Stimulated activated effector memory CD8-positive, alpha-beta T cell treated with anti-CD3 and anti-CD28 coated beads, Interleukin-12 subunit alpha, Interleukin-12 subunit beta, amount 100 ng/mL, for 72 hours (primary cell): ENCODE measurements around the gene CHD5.

Experiments used
- ATAC-seq: fragments of 150-1000 bp; cut with Tn5 transposase; 2 replicates; pipeline ENCODE4 v1.10.0; 2021
- DNase-seq, 2 donors: peaks; one replicate each; pipeline ENCODE4 v3.0.0; 2021 to 2022; ENCODE audit warnings: low spot score in 2 of 2
- H3K27ac Mint-ChIP-seq: one replicate; pipeline ENCODE4 v1.8.0; 2022; ENCODE audit warnings: mild to moderate bottlenecking, mixed read lengths
- H3K36me3 Mint-ChIP-seq: one replicate; pipeline ENCODE4 v1.8.0; 2022; ENCODE audit warnings: mild to moderate bottlenecking, mixed read lengths
- H3K4me1 Mint-ChIP-seq: one replicate; pipeline ENCODE4 v1.8.0; 2022; ENCODE audit warnings: mixed read lengths
- H3K4me3 Mint-ChIP-seq: one replicate; pipeline ENCODE4 v1.8.0; 2022; ENCODE audit warnings: mild to moderate bottlenecking, mixed read lengths
- H3K9me3 Mint-ChIP-seq: one replicate; pipeline ENCODE4 v1.8.0; 2022; ENCODE audit warnings: mixed read lengths

Gene CHD5

DNA sequence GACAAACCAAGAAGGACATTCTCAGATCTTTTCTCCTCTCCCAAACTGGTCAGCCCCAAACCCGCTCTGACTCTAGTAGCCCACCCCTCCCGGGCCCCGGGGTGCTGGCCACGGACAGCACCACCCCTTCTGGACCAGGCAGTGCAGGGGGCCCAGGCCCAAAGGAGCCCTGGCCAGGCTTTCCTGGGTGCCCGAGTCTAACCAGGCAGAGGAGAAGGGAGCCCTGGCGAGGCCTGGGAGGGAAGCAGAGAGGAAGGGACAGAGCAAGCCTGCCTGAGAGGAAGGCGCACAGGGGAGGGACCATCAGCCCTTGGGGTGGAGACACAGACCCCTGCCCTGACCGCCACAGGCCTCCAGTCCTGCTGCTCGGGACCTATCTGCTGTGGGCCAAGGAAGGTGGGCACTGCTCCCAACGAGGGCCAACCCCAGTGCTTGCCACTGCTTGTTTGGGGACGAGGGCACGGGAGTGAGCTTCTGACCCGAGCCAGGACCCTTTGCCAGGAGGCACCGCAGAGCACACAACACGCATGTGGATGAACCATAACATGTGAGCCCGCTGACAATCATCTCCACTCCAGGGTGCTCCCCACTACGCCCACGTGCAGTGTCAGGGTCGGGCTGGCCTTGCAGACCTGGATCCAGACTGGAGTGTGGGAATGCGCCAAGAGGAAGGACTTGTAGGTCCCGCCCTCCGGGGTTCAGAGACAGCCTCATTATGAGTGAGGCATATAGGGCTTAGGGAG is 76.8 kb downstream of the CHD5 start:
- H3K4me3 Mint-ChIP-seq, result no peak overlapping the region
- H3K9me3 Mint-ChIP-seq, result no peaks in the 10 kb centered on the region
- H3K4me1 Mint-ChIP-seq, result peaks cover 7% of the 10 kb centered on the region
- DNase-seq (no peak), ATAC-seq (no peak)
- peaks cover 56% of the 10 kb centered on the region for H3K36me3 Mint-ChIP-seq
- peak overlapping the region; percentile 87 for H3K27ac Mint-ChIP-seq

DNA sequence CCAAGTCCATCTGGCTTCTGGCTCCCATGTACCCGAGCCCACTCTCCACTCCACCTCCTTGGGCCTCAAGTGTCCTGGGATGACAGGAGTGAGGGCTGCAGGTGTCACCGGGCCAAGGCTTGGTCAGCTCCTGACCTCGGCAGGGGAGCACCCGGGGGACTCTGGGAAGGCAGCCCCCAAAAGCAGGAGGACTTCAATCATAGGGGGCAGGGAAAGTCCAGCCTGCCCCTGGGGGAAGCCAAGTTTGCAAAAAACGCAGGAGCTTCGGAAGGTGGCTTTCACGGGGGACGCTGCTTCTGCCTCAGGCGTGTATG is 77.6 kb downstream of the CHD5 start:
- no peak for ATAC-seq
- no peaks in the 10 kb centered on the region for H3K9me3 Mint-ChIP-seq
- peaks cover 12% of the 10 kb centered on the region for H3K4me1 Mint-ChIP-seq
- no peak for DNase-seq
- H3K36me3 Mint-ChIP-seq, result peaks cover 64% of the 10 kb centered on the region
- H3K27ac Mint-ChIP-seq, result peak overlapping the region; percentile 87
- no peak overlapping the region for H3K4me3 Mint-ChIP-seq

DNA sequence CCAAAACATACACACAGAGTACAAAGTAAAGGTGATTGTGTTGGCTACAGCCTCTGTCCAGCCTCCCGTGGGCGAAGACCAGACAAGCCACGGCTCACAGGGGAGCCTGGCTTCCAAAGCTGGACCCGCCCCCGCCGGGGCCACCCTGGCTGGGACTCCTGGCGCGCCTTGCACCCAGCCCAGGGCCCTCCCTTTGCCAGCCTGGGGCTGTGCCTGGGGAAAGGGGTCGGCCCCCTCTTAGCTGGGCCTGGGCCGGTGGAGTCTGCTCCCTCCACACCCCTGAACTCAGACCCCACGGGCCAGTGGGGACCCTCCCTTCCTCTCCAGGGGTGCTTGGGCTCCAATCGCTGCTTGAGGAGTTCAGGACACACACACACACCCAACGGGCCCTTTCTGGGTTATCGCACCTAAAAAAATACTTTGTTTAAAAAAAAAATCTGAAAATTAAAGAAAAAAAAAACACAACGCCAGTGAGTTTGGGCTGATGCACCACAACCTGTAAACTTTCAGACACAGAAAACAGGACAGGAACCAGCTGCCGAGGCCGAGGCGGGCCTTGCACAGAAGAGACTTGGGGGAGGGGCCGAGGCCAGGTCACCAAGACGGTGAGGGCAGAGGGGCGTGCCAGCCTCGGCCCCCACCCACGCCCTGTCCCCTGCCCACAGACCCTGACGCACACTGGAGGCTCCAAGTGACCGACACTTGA is 78.1 kb downstream of the CHD5 start:
- Mint-ChIP-seq H3K27ac (peak overlapping the region; percentile 87), H3K4me1 (peaks cover 14% of the 10 kb centered on the region), H3K36me3 (peaks cover 69% of the 10 kb centered on the region), H3K9me3 (no peaks in the 10 kb centered on the region), H3K4me3 (no peak overlapping the region)
- no peak for DNase-seq
- ATAC-seq, result peak; percentile 3

DNA sequence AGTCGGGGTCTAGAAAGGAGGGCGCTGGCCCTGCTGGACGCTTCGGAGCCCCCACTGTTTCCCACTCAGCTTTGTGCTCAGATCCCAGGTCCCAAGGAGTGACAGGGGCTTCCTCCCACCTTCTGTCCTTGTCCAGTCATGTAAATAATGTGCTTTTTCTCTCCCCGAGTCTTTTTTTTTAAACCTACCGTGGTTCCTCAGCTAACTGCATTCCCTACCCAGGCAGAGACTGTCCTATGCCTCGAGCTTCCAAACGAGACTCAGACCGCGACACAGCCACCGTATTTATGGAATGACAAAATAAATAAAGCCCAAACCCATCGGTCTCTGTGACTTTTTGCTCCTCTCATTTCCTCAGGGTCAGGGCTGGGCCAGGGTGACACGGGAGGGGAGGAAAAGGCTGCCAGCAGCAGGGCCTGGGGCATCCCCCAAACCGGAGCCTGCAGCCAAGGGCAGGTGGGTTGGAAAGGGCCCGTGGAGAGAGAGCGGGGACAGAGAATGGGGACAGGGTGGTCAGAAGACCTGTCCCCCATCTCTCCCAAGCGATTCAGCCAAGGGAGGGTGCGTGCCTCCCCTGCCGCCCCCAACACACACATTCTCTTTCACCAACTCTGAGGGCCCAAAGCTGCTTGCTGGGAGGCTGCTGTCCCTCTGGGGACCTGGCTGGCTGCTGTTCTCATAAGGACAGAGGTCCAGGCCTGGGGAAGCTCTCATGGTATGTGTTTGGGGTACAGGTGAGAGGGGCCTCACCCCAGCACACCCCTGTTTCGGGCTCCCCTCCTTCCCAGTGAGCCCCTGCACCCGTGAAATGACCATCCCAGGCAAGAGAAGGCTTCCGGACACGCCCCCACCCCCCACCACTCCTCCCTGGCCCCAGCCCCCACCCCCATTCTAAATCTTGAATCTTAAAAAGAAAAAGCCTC is 79.0 kb downstream of the CHD5 start:
- H3K36me3 Mint-ChIP-seq, result peaks cover 78% of the 10 kb centered on the region
- peaks cover 14% of the 10 kb centered on the region for H3K4me1 Mint-ChIP-seq
- no peak for DNase-seq
- H3K27ac Mint-ChIP-seq, result peak overlapping the region; percentile 87
- no peak for ATAC-seq
- H3K9me3 Mint-ChIP-seq, result no peaks in the 10 kb centered on the region
- H3K4me3 Mint-ChIP-seq, result no peak overlapping the region

DNA sequence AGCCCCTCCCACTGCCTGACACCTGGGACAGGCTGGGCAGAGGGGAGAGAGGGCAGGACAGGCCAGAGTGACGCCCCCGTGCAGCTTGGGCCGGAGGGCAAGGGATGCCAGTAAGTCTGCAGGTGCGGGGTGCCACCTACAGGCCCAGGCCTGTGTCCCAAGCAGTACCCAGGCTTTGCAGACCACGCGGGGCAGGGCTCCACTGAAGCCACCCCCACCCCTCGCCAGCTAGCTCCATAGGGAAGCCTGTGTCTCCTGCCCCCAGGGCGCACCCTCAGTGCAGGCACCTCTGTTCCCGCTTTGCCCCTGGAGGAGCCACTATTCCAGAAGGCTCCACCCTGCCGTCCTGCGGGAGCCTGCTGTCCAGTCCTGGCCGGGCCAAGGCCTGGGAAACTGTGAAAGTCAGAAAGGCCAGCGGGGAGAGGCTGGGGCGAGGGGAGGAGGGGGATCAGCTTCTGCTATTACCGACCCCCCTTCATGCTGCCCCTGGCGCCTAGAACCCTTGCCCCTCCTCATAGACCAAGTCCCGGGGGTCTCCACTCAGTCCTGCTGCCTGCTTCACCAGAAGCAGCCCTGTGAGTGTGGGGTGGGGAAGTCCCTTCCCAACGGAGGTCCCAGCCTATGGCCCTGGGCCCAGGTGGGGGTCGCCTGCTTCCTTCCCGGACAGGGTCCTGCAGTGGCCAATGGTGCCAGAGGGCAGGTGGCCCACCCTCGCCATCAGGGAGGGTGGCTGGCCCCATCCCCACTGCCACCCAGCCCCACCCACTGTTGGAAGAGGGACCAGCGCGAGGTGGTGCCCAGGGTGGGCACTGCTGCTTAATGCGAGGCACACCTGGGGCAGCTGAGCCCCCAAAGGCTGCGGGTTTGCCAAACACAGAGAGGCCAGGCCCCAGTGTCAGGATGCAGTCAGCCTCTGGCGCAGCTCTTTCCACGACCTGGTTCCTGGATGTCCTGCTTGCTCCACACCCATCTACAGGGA is 80.0 kb downstream of the CHD5 start:
- H3K4me3 Mint-ChIP-seq, result no peak overlapping the region

DNA sequence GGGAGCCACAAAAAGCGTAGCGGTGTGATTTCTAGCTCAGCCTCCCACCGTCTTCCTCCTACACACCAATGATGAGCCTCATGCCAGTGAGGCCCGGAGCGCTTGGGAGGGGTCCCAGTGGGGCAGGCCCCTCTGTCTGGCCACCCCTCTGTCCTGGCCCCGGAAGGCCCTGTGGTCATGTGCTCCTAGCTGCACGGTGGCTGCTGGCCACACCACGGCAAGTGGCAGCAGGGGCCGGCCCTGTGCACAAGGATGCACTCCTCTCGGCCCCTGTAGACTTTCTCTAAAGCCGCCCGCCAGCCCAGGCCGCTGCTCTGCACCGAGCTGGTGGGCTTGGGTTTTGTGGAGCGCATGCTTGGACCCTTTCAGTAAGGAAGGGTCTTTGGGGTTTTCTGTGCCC is 80.8 kb downstream of the CHD5 start:
- H3K4me1 Mint-ChIP-seq, result peaks cover 14% of the 10 kb centered on the region
- peak overlapping the region; percentile 50 for H3K27ac Mint-ChIP-seq
- no peaks in the 10 kb centered on the region for H3K9me3 Mint-ChIP-seq
- H3K4me3 Mint-ChIP-seq, result no peak overlapping the region
- H3K36me3 Mint-ChIP-seq, result peaks cover 91% of the 10 kb centered on the region
- ATAC-seq, result no peak
- no peak for DNase-seq

More for the DNA sequence above, 80.0 kb downstream of the CHD5 start:
- Mint-ChIP-seq H3K36me3 (peaks cover 83% of the 10 kb centered on the region), H3K4me1 (peaks cover 14% of the 10 kb centered on the region), H3K27ac (peak overlapping the region; percentile 87), H3K9me3 (no peaks in the 10 kb centered on the region)
- no peak for DNase-seq
- peak; percentile 43 for ATAC-seq

DNA sequence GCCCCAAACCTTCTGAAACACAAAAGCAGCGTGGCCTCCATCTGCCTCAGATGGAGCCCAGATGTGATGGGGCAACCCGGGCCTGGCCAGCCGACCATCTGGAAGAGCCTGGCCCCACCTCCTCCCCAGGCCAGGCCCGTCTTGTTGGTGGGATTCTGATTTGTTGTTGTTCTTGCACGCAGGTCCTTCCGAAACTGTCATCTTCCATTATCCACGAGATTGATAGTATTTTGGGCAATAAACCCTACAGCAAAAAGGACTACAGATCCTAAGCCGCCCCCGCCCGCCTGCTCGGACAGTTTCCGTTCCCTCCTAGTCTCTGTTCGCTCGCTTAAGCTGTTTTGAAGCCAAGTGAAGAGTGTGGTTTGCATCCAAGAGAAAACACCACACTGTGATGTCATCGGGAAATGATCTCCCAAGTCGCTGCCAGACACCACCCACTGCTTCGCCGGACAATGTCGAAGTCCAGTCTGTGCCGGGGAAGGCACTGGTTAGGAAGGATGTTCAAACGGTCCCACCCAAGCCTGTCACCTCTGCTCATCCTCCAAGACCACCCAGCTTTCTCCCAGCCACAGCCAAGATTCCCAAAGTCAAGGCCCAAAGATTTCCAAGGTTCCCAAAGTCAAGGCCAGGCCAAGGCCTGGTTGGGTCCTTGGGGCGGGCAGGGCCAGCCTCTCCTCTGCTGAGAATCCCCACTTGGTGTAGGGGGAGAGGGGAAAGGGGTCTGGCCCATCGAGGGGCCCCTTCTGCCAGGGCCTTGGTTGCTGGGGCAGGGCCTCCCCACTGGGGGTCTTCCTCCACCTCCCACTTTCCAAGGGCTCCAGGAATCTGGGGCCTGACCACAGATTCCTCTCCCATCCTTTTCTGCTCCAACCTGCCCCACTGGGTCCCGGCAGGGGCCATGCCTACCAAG is 81.6 kb downstream of the CHD5 start:
- Mint-ChIP-seq H3K4me3 (no peak overlapping the region), H3K36me3 (peaks cover 95% of the 10 kb centered on the region), H3K9me3 (no peaks in the 10 kb centered on the region), H3K4me1 (peaks cover 14% of the 10 kb centered on the region), H3K27ac (peak overlapping the region; percentile 85)
- DNase-seq (no peak), ATAC-seq (no peak)

DNA sequence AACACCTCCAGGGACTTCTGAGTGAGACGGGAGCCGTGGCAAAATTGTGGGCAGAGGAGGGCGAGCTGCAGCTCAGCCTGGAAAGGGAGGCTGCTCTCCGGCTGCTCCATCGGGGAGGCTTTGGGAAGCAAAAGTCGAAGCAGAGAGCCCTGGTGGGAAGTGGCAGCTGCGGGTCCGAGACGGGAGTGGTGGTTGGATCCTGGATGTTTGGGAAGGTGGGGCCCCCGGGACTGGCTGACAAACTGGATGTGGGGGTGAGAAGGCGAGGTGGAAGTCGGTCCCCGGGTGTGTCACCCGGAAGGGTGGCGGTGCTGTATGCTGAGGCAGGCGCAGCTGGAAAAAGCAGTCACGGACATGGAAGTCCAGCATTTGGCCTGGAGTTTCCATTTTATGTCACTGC is 82.3 kb downstream of the CHD5 start:
- Mint-ChIP-seq H3K4me1 (peaks cover 14% of the 10 kb centered on the region), H3K4me3 (no peak overlapping the region), H3K36me3 (peaks cover 95% of the 10 kb centered on the region), H3K27ac (peak overlapping the region; percentile 85), H3K9me3 (no peaks in the 10 kb centered on the region)
- ATAC-seq (no peak), DNase-seq (no peak)

DNA sequence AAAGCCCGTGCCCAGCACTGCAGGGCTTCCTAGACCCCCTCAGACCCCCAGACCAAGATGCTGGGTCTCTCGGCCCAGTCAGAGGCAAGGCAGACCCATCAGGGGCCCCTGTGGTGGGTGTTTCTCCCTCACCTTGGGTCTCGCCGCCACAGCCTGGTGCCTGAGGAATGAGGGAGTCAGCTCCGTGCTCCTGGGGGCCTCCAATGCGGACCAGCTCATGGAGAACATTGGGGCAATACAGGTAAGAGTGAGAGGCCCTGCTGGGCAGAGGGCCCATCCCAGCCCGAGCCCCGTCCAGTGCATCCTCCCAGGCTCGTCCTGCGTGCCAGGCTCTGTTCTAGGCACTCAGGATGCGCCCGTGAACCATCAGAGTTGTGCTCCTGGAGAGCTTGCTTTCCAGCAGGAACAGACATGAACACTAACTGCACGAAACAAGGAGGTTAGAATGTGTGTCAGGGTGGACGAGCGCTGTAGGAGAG is 83.0 kb downstream of the CHD5 start:
- Mint-ChIP-seq H3K27ac (peak overlapping the region; percentile 85), H3K4me1 (peaks cover 14% of the 10 kb centered on the region), H3K4me3 (no peak overlapping the region), H3K36me3 (peaks cover 93% of the 10 kb centered on the region), H3K9me3 (no peaks in the 10 kb centered on the region)
- DNase-seq (no peak), ATAC-seq (no peak)

DNA sequence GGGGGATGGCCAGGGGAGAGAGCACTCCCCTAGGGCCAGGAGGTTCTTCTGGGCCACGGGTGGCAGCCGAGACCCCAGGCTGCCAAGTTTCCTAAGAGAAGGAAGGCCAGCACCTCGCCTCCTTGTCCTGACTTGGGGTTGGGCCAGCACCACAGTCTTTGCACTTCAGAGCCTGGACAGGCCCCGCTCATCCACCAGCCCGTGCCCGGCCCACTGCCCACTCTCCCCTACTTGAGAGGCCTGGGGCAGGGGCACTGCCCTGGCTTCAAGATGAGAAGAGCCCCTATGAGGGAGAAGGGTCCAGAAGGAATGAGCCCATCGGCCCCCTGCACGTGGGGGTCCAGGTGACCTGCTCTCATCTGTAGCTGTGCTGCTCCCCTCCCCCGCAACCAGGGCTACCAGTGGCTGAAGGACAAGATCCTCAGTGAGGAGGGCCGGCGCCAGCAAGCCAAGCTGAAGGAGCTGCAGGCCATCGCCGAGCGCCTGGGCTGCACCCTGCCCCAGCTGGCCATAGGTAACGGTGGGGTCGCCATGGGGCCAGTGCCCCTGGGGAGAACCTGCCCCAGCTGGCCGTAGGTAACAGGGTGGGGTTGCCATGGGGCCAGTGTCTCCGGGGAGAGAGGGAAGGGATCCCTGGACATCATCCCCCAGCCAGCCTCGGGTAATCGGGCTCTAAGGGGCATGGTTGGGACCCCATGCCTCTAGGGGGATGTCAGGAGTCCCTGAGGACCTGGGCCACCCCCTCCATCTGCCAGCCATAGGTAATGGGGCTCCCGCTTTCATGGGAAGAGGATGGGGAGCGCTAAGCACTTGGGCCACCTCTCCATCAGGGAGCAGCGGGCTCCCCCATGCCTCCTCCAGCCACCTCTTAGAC is 83.6 kb downstream of the CHD5 start:
- no peak overlapping the region for H3K4me3 Mint-ChIP-seq
- H3K9me3 Mint-ChIP-seq, result no peaks in the 10 kb centered on the region
- ATAC-seq, result no peak
- H3K4me1 Mint-ChIP-seq, result peaks cover 14% of the 10 kb centered on the region
- DNase-seq, result no peak
- peak overlapping the region; percentile 85 for H3K27ac Mint-ChIP-seq
- peaks cover 93% of the 10 kb centered on the region for H3K36me3 Mint-ChIP-seq

DNA sequence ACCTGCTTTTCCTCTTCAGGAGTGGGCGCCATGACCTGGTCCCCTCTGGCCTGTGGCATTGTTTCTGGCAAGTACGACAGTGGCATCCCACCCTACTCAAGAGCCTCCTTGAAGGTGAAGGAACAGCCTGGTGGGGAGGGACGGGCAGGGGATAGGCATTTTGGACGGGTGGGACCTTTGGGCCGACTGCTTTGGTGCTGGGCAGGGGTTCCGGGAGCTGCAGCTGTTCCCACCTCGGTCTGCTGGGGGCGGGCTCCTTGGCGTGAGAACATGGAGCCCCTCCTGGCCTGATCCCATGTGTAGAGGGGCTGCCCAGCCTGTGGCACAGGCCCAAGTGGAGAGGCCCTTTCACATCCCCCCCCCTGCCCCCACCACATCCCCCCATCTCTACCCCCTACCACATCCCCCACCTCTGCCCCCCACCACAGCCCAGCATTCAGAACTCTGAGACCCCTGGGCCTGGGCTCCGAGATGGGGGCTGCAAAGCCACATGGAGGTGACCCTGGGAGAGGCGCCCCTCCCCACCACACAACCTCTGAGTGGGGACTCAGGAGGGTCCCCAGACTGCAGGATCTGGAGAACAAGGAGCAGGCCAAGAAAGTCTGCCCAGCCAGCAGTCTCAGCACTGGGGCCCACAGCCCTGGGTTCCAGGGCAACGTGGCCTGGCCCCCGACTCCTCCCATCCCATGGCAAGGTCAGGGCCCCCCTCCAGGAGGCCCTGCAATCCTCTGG is 84.4 kb downstream of the CHD5 start:
- H3K36me3 Mint-ChIP-seq, result peaks cover 93% of the 10 kb centered on the region

DNA sequence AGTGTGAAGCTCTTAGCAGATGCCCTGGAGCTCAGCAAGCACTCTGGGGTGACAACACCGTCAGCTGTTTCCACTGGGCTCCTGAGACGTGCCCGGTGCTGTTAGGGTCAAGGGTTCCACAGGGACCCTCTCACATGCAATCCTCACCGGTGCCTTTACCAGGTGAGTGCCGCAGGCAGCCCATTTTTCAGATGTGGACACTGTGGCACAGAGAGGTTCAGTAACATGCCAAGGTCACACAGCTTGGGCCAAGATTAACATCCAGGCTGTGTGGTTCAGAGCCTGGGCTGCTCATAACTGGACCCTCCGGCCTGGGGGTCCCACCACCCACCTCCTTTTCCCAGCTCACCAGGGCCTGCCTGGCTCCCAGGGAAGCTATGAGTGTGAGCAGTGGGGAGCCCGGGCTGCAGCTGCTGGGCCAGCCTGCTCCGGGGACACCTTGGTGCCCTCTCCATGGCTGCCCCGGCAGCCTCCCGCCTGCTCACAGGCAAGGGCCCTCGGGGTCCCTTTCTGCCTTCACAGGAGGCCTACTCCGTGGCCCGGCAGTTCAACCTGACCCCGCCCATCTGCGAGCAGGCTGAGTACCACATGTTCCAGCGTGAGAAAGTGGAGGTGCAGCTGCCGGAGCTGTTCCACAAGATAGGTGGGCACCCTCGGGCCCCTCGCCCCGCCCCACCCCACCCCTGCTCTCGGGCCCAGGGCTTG is 85.2 kb downstream of the CHD5 start:
- H3K27ac Mint-ChIP-seq, result peak overlapping the region; percentile 29
- DNase-seq (no peak), ATAC-seq (no peak)
- H3K4me3 Mint-ChIP-seq, result no peak overlapping the region
- no peaks in the 10 kb centered on the region for H3K9me3 Mint-ChIP-seq
- peaks cover 93% of the 10 kb centered on the region for H3K36me3 Mint-ChIP-seq
- peaks cover 8% of the 10 kb centered on the region for H3K4me1 Mint-ChIP-seq

More for the DNA sequence above, 84.4 kb downstream of the CHD5 start:
- Mint-ChIP-seq H3K27ac (no peak overlapping the region), H3K9me3 (no peaks in the 10 kb centered on the region), H3K4me3 (no peak overlapping the region), H3K4me1 (peaks cover 8% of the 10 kb centered on the region)
- no peak for ATAC-seq
- no peak for DNase-seq
